CD4-positive, alpha-beta T cell treated with Interferon alpha-2 for 1 hour (primary cell): Measurements from ENCODE around the gene GOLGA8A.
A peak's percentile ranks its signal among the peaks of the same experiment; 100 is the strongest.
"Not testable (repeated sequence)": the region's sequence is repeated elsewhere in the genome, so short reads cannot be mapped to it uniquely, and the experiment has no call there.

Source experiments
- DNase-seq, 2 donors: peaks; one replicate each; pipeline ENCODE4 v3.0.0-alpha.2; 2020 to 2022

Gene GOLGA8A

GRCh38 chr15:34408973-34409372, 28.6 kb downstream of the GOLGA8A start:
- not testable (repeated sequence) for DNase-seq

GRCh38 chr15:34403899-34404298, 33.7 kb downstream of the GOLGA8A start:
- not testable (repeated sequence) for DNase-seq

GRCh38 chr15:34403160-34403598, 34.4 kb downstream of the GOLGA8A start:
- DNase-seq: peak in 1 of 2 donors; percentile 14

- DNase-seq: peak in 1 of 2 donors; percentile 28
Measured at GRCh38 chr15:34397637-34398259, 39.9 kb downstream of the GOLGA8A start.

GRCh38 chr15:34392981-34393380, 44.6 kb downstream of the GOLGA8A start:
- DNase-seq: not testable (repeated sequence)

- DNase-seq: not testable (repeated sequence)
Measured at GRCh38 chr15:34389594-34390086, 48.0 kb downstream of the GOLGA8A start.
